DMS 273 (cell line): ENCODE data around the gene GTF2H1.
A peak's percentile ranks its signal among the peaks of the same experiment; 100 is the strongest.
"Not testable (repeated sequence)": the region's sequence is repeated elsewhere in the genome, so short reads cannot be mapped to it uniquely, and the experiment has no call there.

Source experiments
- DNase-seq: peaks from one replicate; lab custom pipeline; 2025; ENCODE audit not compliant: unreplicated experiment; lab: John Stamatoyannopoulos, UW

The GTF2H1 gene

GRCh38 chr11:18317551-18317950 lies 4.8 kb upstream of the GTF2H1 start:
- no peak for DNase-seq

- no peak for DNase-seq
These were observed 2.5 kb upstream of the GTF2H1 start for GRCh38 chr11:18319914-18320313.

- DNase-seq: no peak
These were observed 1.8 kb upstream of the GTF2H1 start for GRCh38 chr11:18320617-18321016.

GRCh38 chr11:18321578-18321968 lies 794 bp upstream of the GTF2H1 start:
- DNase-seq: peak; percentile 43

GRCh38 chr11:18322818-18323570 lies 627 bp downstream of the GTF2H1 start:
- DNase-seq: no peak

GRCh38 chr11:18323881-18324280 lies 1.5 kb downstream of the GTF2H1 start:
- not testable (repeated sequence) for DNase-seq

- no peak for DNase-seq
These were observed 2.0 kb downstream of the GTF2H1 start for GRCh38 chr11:18324381-18324780.

- no peak for DNase-seq
These were observed 7.0 kb downstream of the GTF2H1 start for GRCh38 chr11:18329196-18329870.

GRCh38 chr11:18330921-18331320 lies 8.6 kb downstream of the GTF2H1 start:
- no peak for DNase-seq

- no peak for DNase-seq
These were observed 9.9 kb downstream of the GTF2H1 start for GRCh38 chr11:18332302-18332701.

- no peak for DNase-seq
These were observed 10.5 kb downstream of the GTF2H1 start for GRCh38 chr11:18332891-18333290.

- no peak for DNase-seq
These were observed 25.2 kb downstream of the GTF2H1 start for GRCh38 chr11:18347471-18348125.

GRCh38 chr11:18352581-18352980 lies 30.2 kb downstream of the GTF2H1 start:
- DNase-seq: no peak

- DNase-seq: no peak
These were observed 36.3 kb downstream of the GTF2H1 start for GRCh38 chr11:18358646-18359045.

GRCh38 chr11:18361154-18361553 lies 38.8 kb downstream of the GTF2H1 start:
- no peak for DNase-seq

GRCh38 chr11:18364495-18365073 lies 42.2 kb downstream of the GTF2H1 start:
- no peak for DNase-seq

GRCh38 chr11:18365741-18366140 lies 43.4 kb downstream of the GTF2H1 start:
- no peak for DNase-seq

GRCh38 chr11:18366286-18366685 lies 43.9 kb downstream of the GTF2H1 start:
- no peak for DNase-seq

GRCh38 chr11:18367431-18367830 lies 45.1 kb downstream of the GTF2H1 start:
- no peak for DNase-seq

GRCh38 chr11:18368221-18368620 lies 45.9 kb downstream of the GTF2H1 start:
- no peak for DNase-seq

GRCh38 chr11:18369398-18369797 lies 47.0 kb downstream of the GTF2H1 start:
- no peak for DNase-seq

- no peak for DNase-seq
These were observed 48.9 kb downstream of the GTF2H1 start for GRCh38 chr11:18371279-18371678.
